ENCODE data around the gene BCAP29. TPM values are rescaled to one million over a fixed set of nuclear protein-coding genes. Genes with fewer than 3 reads are reported as not detected.

Gene BCAP29
- total and polyA plus RNA-seq, 2 of the 4 experiments (the other 2 are of a cell fraction), result 33.0 to 35.1 TPM

DNA sequence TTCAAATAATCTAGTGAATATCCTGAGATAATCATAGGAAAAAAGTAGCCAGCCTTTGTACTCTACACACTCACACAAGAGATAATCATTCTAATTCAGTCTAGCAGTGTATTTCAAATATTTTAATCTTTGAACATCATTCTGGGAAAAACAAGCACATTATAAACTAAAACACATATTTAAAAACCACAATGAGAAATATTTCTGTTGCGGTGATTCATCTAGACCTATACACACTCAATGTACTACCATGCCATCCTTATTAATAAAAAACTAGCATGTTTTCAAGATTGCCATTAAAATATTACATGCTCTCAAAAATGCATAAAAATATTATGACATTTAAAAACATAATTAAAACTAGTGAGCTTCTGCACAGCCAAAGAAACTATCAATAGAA is 28.1 kb upstream of the BCAP29 start:
- DNase-seq (peak; percentile 61), ATAC-seq (ENCODE audit: low read depth) (peak; percentile 65)
- dilution Hi-C loops (cut with HindIII; ENCODE audit: low sequenced_read_pairs, unreplicated experiment), result no loop called here
- peaks cover 4% of the 10 kb centered on the region for H3K9me1 ChIP-seq (ENCODE audit: insufficient read depth, low read length)
- no peaks in the 10 kb centered on the region for H3K9me3 ChIP-seq (ENCODE audit: control insufficient read depth, insufficient read depth, low read length)
- H3K4ac ChIP-seq (ENCODE audit: low read depth, low read length), result no peak overlapping the region
- no peak overlapping the region for H4K8ac ChIP-seq (ENCODE audit: low read depth in 2 of 2, low read length in 2 of 2)
- no peak overlapping the region for H2AFZ ChIP-seq (replicated peaks; ENCODE audit: low read length, poor library complexity)
- no peak overlapping the region for H3K14ac ChIP-seq (replicated peaks; ENCODE audit: low read depth, low read length)
- BruUV-seq (replicated peaks), result no TSS peak
- intact Hi-C loops (cut with micrococcal nuclease), result no loop called here
- no peak overlapping the region for H3K56ac ChIP-seq (ENCODE audit: extremely low read depth, insufficient read depth, low read length)
- no peak overlapping the region for H2BK120ac ChIP-seq (ENCODE audit: low read depth, low read length)
- no peak overlapping the region; the same call in 1 of the 2 replicates for H3K18ac ChIP-seq (ENCODE audit: low read depth, low read length)
- peaks cover 24 to 34% of the 10 kb centered on the region in 2 experiments for H3K79me1 ChIP-seq (ENCODE audit: low read depth in 1 of 2, low read length in 2 of 2)
- H4K20me1 ChIP-seq (ENCODE audit: insufficient read depth, low read length), result peaks cover 9% of the 10 kb centered on the region; the same call in 1 of the 2 replicates
- H4K91ac ChIP-seq (ENCODE audit: insufficient read depth, low read depth, low read length), result no peak overlapping the region
- H2BK15ac ChIP-seq (ENCODE audit: low read depth, low read length), result no peak overlapping the region
- H3K27ac ChIP-seq (ENCODE audit: insufficient read depth, low read length), result no peak overlapping the region
- H3K4me2 ChIP-seq (ENCODE audit: low read depth, low read length), result no peak overlapping the region
- H3K27me3 ChIP-seq (ENCODE audit: control insufficient read depth, insufficient read depth, low read length), result no peaks in the 10 kb centered on the region
- no peak for TF ChIP-seq RCOR1 (IDR thresholded peaks at IDR 0.05; ENCODE audit: insufficient replicate concordance, low read length)
- no peak for TF ChIP-seq MAZ (IDR thresholded peaks at IDR 0.05; ENCODE audit: borderline replicate concordance, low read depth, low read length)
- no peak for TF ChIP-seq RFX5 (IDR thresholded peaks at IDR 0.05; ENCODE audit: low read depth, low read length)
- no peak for TF ChIP-seq MAFK (IDR thresholded peaks at IDR 0.05; ENCODE audit: low read depth, low read length)
- TF ChIP-seq CHD1 (IDR thresholded peaks at IDR 0.05; ENCODE audit: low read depth, low read length), result no peak
- TF ChIP-seq, protein P1, sequence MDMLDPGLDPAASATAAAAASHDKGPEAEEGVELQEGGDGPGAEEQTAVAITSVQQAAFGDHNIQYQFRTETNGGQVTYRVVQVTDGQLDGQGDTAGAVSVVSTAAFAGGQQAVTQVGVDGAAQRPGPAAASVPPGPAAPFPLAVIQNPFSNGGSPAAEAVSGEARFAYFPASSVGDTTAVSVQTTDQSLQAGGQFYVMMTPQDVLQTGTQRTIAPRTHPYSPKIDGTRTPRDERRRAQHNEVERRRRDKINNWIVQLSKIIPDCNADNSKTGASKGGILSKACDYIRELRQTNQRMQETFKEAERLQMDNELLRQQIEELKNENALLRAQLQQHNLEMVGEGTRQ (IDR thresholded peaks at IDR 0.05; ENCODE audit: low read depth, low read length), result no peak
- TF ChIP-seq FOS (IDR thresholded peaks at IDR 0.05; ENCODE audit: low read depth, low read length), result no peak
- TF ChIP-seq, protein P2, sequence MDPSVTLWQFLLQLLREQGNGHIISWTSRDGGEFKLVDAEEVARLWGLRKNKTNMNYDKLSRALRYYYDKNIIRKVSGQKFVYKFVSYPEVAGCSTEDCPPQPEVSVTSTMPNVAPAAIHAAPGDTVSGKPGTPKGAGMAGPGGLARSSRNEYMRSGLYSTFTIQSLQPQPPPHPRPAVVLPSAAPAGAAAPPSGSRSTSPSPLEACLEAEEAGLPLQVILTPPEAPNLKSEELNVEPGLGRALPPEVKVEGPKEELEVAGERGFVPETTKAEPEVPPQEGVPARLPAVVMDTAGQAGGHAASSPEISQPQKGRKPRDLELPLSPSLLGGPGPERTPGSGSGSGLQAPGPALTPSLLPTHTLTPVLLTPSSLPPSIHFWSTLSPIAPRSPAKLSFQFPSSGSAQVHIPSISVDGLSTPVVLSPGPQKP (IDR thresholded peaks at IDR 0.05; ENCODE audit: borderline replicate concordance, low read depth, low read length), result no peak
- no peak for TF ChIP-seq CEBPB (IDR thresholded peaks at IDR 0.05; ENCODE audit: low read depth, low read length)
- no peak for TF ChIP-seq BHLHE40 (IDR thresholded peaks at IDR 0.05; ENCODE audit: low read depth, low read length)
- TF ChIP-seq, protein P3, sequence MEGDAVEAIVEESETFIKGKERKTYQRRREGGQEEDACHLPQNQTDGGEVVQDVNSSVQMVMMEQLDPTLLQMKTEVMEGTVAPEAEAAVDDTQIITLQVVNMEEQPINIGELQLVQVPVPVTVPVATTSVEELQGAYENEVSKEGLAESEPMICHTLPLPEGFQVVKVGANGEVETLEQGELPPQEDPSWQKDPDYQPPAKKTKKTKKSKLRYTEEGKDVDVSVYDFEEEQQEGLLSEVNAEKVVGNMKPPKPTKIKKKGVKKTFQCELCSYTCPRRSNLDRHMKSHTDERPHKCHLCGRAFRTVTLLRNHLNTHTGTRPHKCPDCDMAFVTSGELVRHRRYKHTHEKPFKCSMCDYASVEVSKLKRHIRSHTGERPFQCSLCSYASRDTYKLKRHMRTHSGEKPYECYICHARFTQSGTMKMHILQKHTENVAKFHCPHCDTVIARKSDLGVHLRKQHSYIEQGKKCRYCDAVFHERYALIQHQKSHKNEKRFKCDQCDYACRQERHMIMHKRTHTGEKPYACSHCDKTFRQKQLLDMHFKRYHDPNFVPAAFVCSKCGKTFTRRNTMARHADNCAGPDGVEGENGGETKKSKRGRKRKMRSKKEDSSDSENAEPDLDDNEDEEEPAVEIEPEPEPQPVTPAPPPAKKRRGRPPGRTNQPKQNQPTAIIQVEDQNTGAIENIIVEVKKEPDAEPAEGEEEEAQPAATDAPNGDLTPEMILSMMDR (conservative IDR thresholded peaks at IDR 0.05; ENCODE audit: low read depth, low read length), result no peak
- no peak for TF ChIP-seq SMC3 (IDR thresholded peaks at IDR 0.05; ENCODE audit: low read depth, low read length)
- TF ChIP-seq NFE2L2 (IDR thresholded peaks at IDR 0.05; ENCODE audit: low read depth, low read length), result no peak
- TF ChIP-seq POLR2A (IDR thresholded peaks at IDR 0.05; ENCODE audit: low read depth, low read length), result no peak
- TF ChIP-seq RAD21 (IDR thresholded peaks at IDR 0.05; ENCODE audit: low read length), result no peak
- TF ChIP-seq MXI1 (IDR thresholded peaks at IDR 0.05; ENCODE audit: borderline replicate concordance, low read depth, low read length), result no peak
- in situ Hi-C loops (cut with MboI; ENCODE audit: low sequenced_read_pairs), result no loop called here
- no peak overlapping the region for H3K4me3 ChIP-seq (ENCODE audit: insufficient read depth, low read depth, low read length)
- H2AK5ac ChIP-seq (ENCODE audit: low read depth, low read length), result no peak overlapping the region
- no peak overlapping the region for H2AK9ac ChIP-seq (replicated peaks; ENCODE audit: low read depth, low read length, poor library complexity)
- no peak overlapping the region for H2BK20ac ChIP-seq (ENCODE audit: low read depth, low read length)
- H3K36me3 ChIP-seq (ENCODE audit: control insufficient read depth, insufficient read depth, low read length), result peaks cover 3% of the 10 kb centered on the region
- no peak overlapping the region for H4K5ac ChIP-seq (ENCODE audit: low read depth, low read length)
- POLR2A ChIA-PET (ENCODE audit: unreplicated experiment), result no interaction called here
- H3K4me1 ChIP-seq (ENCODE audit: control insufficient read depth, insufficient read depth, low read length), result peaks cover 4% of the 10 kb centered on the region
- peak overlapping the region; percentile 29 for H2BK5ac ChIP-seq (ENCODE audit: low read depth, low read length, poor library complexity, severe bottlenecking)
- CTCF ChIA-PET, result no interaction called here
- WGBS, 2 experiments (ENCODE audit: extremely low coverage in 2 of 2, insufficient read length in 1 of 2), result no CpG with 5 or more reads among the region's 1 CpG
- no peak overlapping the region for H3K23ac ChIP-seq (ENCODE audit: low read depth, low read length)
- H3K9ac ChIP-seq (ENCODE audit: low read depth, low read length), result no peak overlapping the region
